Lower lobe of right lung (tissue), 2 donors: ENCODE measurements around the gene TSPOAP1. TPM values are rescaled to one million over a fixed set of nuclear protein-coding genes. Genes with fewer than 3 reads are reported as not detected.

ENCODE experiments used
- ATAC-seq, 2 donors: fragments of 200-7000 bp; cut with Tn5 transposase; one replicate each; pipeline ENCODE4 v1.9.1; 2020 to 2022; ENCODE audit warnings: mild to moderate bottlenecking in 2 of 2, moderate library complexity in 2 of 2
- DNase-seq: peaks from one replicate; pipeline ENCODE4 v3.0.0-alpha.2; 2020
- H3K27ac ChIP-seq: fragments of 200-600 bp; one replicate; pipeline ENCODE4 v1.8.0; 2022
- H3K27me3 ChIP-seq: fragments of 200-600 bp; one replicate; pipeline ENCODE4 v1.8.0; 2022; ENCODE audit warnings: low read depth
- H3K36me3 ChIP-seq: fragments of 200-600 bp; one replicate; pipeline ENCODE4 v1.8.0; 2022; ENCODE audit warnings: mild to moderate bottlenecking
- H3K4me1 ChIP-seq: fragments of 200-600 bp; one replicate; pipeline ENCODE4 v1.8.0; 2022
- H3K4me3 ChIP-seq: fragments of 200-600 bp; one replicate; pipeline ENCODE4 v1.8.0; 2022; ENCODE audit warnings: mild to moderate bottlenecking
- H3K9me3 ChIP-seq: fragments of 200-600 bp; one replicate; pipeline ENCODE4 v1.8.0; 2022
- intact Hi-C: fragments of 100-400 bp; cut with DNase I; formaldehyde crosslinking; loops from one replicate; pipeline ENCODE4 v1.11.0; 2022
- total RNA-seq: library from RNA; stranded (reverse); fragmentation: NEBNext Ultra II Directional; extraction: Animal tissue kit (Norgen Biotek cat#: 25700); gene quantifications from one replicate; pipeline ENCODE4 v1.2.1, GENCODE V29; 2021
- TF ChIP-seq, protein P1 (sequence below): fragments of 200-600 bp; IDR thresholded peaks from one replicate; pipeline ENCODE4 v1.8.0; 2022; ENCODE audit warnings: antibody characterized with exemption, mild to moderate bottlenecking
- donor health status: DM: no; HTN: yes; CAD: no; lungs with severe emphysema.

TSPOAP1 gene
- total RNA-seq, 1 donor from 2014 or later, result 20.2 TPM

DNA sequence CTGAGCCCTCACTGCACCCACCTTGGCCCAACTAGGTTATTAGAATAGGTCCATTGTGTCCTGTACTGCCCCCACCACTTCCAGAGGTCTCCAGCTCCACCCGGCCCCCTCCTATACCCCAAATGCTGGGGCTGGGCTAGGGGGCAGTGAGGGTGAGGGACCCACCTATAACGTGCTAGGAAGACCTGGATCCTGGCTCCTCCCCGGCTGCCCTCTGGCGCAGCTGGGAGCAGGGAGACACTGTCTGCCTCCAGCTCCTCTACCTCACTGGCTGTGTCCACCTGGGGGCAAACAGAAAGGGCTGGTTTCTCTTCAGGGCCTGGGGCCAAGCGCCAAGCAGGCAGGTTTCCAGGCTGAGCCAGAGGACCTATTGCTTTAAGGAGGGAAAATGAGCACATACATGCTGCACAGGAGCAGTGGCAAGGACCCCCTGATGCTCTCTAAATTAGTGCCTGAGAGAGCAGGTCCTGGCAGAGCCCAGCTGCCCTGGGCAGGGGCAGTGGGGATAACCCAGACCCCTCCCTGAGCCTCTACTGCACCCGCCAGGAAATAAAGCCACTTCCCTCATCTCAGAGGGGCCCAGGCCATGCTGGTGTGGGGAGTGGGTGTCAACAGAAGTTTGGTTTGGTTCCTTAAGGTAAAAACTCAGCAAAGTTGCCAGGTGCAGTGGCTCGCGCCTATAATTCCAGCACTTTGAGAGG lies 12.2 kb downstream of the TSPOAP1 start:
- DNase-seq (no peak), ATAC-seq (no peak)
- H3K36me3 ChIP-seq, result no peaks in the 10 kb centered on the region
- intact Hi-C loops, result no loop called here
- H3K27me3 ChIP-seq, result no peaks in the 10 kb centered on the region
- H3K9me3 ChIP-seq, result no peaks in the 10 kb centered on the region
- TF ChIP-seq, protein P1, sequence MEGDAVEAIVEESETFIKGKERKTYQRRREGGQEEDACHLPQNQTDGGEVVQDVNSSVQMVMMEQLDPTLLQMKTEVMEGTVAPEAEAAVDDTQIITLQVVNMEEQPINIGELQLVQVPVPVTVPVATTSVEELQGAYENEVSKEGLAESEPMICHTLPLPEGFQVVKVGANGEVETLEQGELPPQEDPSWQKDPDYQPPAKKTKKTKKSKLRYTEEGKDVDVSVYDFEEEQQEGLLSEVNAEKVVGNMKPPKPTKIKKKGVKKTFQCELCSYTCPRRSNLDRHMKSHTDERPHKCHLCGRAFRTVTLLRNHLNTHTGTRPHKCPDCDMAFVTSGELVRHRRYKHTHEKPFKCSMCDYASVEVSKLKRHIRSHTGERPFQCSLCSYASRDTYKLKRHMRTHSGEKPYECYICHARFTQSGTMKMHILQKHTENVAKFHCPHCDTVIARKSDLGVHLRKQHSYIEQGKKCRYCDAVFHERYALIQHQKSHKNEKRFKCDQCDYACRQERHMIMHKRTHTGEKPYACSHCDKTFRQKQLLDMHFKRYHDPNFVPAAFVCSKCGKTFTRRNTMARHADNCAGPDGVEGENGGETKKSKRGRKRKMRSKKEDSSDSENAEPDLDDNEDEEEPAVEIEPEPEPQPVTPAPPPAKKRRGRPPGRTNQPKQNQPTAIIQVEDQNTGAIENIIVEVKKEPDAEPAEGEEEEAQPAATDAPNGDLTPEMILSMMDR, result no peak
- H3K4me1 ChIP-seq, result no peaks in the 10 kb centered on the region
- no peak overlapping the region for H3K27ac ChIP-seq
- no peak overlapping the region for H3K4me3 ChIP-seq

DNA sequence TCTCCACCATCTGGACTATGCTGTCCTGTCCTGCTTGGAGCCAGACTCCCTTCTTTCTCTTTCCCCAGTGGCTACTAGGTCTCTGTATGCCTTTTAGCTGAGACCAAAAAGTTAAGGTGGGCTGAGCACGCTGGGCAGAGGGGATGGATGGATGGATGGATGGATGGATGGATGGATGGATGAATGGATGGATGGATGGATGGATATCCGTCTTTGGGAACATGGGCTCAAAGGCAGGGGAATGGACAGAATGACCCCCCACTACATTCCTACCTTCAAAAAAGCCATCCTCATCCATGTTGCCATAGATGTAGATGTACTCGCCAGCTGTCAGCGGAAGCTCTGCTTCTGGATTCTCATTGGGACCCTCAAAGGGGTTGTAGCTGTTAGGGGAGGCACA lies 12.8 kb downstream of the TSPOAP1 start:
- Histone ChIP-seq H3K36me3 (no peaks in the 10 kb centered on the region), H3K9me3 (no peaks in the 10 kb centered on the region), H3K27me3 (no peaks in the 10 kb centered on the region), H3K4me3 (no peak overlapping the region), H3K27ac (no peak overlapping the region), H3K4me1 (no peaks in the 10 kb centered on the region)
- DNase-seq (no peak), ATAC-seq (no peak)
- TF ChIP-seq, protein P1, result no peak
- intact Hi-C loops, result no loop called here

DNA sequence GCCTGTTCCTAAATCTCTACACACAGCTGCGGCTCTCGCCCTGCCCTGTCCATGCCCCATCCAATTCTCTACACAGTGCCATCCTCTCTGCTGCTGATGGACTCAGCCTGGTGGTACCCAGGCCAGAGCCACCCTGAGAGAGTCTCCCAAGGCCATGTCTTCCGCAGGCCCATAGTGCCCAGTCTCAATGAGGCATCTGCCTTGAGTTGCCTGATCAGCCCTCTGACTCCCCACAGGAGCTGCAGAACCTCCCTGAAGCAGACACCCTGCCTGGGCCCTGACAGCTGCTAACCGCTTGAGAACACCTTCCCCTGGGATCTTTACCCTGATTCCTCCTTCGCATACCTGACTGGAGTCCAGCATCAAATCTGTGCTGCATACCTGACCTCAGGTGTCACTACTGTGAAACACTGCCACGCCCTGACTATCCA lies 13.3 kb downstream of the TSPOAP1 start:
- intact Hi-C loops, result no loop called here
- Histone ChIP-seq H3K4me3 (no peak overlapping the region), H3K4me1 (no peaks in the 10 kb centered on the region), H3K36me3 (no peaks in the 10 kb centered on the region), H3K9me3 (no peaks in the 10 kb centered on the region), H3K27ac (no peak overlapping the region), H3K27me3 (no peaks in the 10 kb centered on the region)
- DNase-seq (no peak), ATAC-seq (no peak)
- TF ChIP-seq, protein P1, result no peak

DNA sequence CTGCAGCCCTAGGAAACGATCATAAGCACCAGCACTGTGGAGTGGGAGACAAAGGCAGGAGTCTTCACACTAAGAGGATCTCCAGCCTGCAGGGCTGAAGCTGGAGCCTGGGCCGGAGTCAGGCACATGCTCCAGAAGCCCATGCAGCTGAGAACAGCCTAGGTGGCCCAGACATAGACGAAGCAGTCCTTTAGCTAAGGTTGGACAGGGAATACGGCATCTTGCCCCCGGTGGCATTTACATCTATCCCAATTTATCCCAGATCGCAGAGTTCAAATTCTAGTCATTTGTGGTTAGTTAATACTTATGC lies 13.9 kb downstream of the TSPOAP1 start:
- no peaks in the 10 kb centered on the region for H3K4me1 ChIP-seq
- DNase-seq (no peak), ATAC-seq (no peak)
- H3K4me3 ChIP-seq, result no peak overlapping the region
- H3K27ac ChIP-seq, result no peak overlapping the region
- no peaks in the 10 kb centered on the region for H3K36me3 ChIP-seq
- intact Hi-C loops, result no loop called here
- TF ChIP-seq, protein P1, result no peak
- no peaks in the 10 kb centered on the region for H3K9me3 ChIP-seq
- no peaks in the 10 kb centered on the region for H3K27me3 ChIP-seq

DNA sequence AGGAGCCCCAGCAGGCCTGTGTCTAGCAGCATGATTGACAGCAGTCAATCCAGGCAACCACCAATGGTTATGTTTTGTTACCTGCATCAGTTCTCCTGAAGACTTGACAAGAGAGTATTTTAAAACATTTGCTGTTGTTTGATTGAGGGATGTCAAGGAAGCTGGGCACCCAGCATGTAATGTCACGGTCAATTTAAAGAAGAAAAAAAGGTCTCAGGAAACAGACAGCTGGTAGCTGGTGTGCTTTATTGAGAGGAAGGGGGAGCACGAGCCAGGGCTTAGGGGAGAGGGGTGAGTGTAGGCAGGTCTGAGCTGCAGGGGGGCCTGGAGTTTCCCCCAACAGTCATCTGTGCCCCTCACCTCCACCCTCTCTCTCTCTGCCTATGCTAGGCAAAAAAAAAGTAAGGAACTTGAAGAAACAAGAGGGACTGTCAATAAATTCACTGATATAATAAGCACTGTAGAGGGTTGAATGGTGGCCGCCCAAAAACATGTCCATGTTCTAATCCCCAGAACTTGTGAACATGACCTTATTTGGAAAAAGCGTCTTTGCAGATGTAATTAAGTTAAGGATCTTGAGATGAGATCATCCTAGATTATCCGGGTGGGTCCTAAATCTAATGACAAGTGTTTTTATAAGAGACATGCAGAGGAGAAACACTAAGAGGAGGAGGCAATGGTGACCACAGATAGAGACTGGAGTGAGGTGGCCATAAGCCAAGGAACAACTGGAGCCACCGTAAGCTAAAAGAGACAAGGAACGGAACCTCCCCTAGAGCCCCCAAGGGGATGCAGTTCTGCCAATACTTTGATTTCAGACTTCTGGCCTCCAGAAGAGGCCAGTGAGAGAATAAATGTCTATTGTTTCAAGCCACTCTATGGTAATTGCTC lies 14.5 kb downstream of the TSPOAP1 start:
- ATAC-seq (no peak), DNase-seq (no peak)
- Histone ChIP-seq H3K9me3 (no peaks in the 10 kb centered on the region), H3K4me3 (no peak overlapping the region), H3K27ac (no peak overlapping the region), H3K36me3 (no peaks in the 10 kb centered on the region), H3K4me1 (no peaks in the 10 kb centered on the region), H3K27me3 (no peaks in the 10 kb centered on the region)
- TF ChIP-seq, protein P1, result no peak
- intact Hi-C loops, result no loop called here
